HCT116 (cell line): ENCODE results near the gene MAML3. TPM values are rescaled to one million over a fixed set of nuclear protein-coding genes. Genes with fewer than 3 reads are reported as not detected.

Source experiments
- ATAC-seq: fragments of 200-7000 bp; cut with Tn5 transposase; 2 replicates; pipeline ENCODE4 v1.9.1; 2020; ENCODE audit warnings: mild to moderate bottlenecking, moderate library complexity
- BruUV-seq: library from RNA; stranded (reverse); fragments of 400-500 nt; replicated peaks from 2 replicates; lab custom pipeline; 2021; lab: Mats Ljungman, UMichigan
- CTCF ChIA-PET: fragments of 300-600 bp; sonication (Branson Sonifier 250); formaldehyde crosslinking; loops from one replicate; lab custom pipeline; 2021; ENCODE audit warnings: antibody characterized with exemption; lab: Charles Lee
- POLR2A ChIA-PET: fragments of 300-600, 350-600 bp; sonication (Branson Sonifier 250); formaldehyde crosslinking; loops from one replicate; lab custom pipeline; 2021; ENCODE audit warnings: antibody characterized with exemption; lab: Charles Lee
- RAD21 ChIA-PET, 2 experiments: fragments of 300-600 bp; sonication (Branson Sonifier 250); formaldehyde crosslinking; loops; one replicate each; lab custom pipeline; 2023; ENCODE audit warnings: low total read pairs in 2 of 2; ENCODE audit not compliant: uncharacterized antibody in 2 of 2, unreplicated experiment in 2 of 2, low non-redundant PET in 1 of 2; lab: Charles Lee
- DNase-seq: peaks from one replicate; pipeline ENCODE4 v3.0.0-alpha.2; 2010; ENCODE audit warnings: low read depth, low spot score
- H2AFZ ChIP-seq: fragments of 200-600 bp; shearing (Covaris generic), sonication (generic); 2 replicates; pipeline ENCODE4 v1.6.1; 2017; ENCODE audit warnings: low read depth, mixed run types, mixed read lengths, antibody characterized with exemption, low read length; ENCODE audit not compliant: poor library complexity, severe bottlenecking
- H3K27ac ChIP-seq: 2 replicates; pipeline ENCODE4 v1.5.1; 2012; ENCODE audit warnings: low read depth, low read length
- H3K27me3 ChIP-seq: fragments of 200-600 bp; sonication (generic); 2 replicates; pipeline ENCODE4 v1.6.1; 2016; ENCODE audit warnings: mixed run types, low read length, mixed read lengths; ENCODE audit not compliant: insufficient read depth
- H3K36me3 ChIP-seq, 2 experiments: fragments of 200-500 bp in 1 of 2; fragments of 200-600 bp in 1 of 2; sonication (Bioruptor generic) in 1 of 2; sonication (generic) in 1 of 2; 2 replicates each; pipeline versions ENCODE4 v1.5.1 to v1.6.1; 2014 to 2016; ENCODE audit warnings: low read length in 2 of 2, inconsistent platforms in 1 of 2, mixed read lengths in 1 of 2, mixed run types in 1 of 2; ENCODE audit not compliant: insufficient read depth in 2 of 2, control insufficient read depth in 1 of 2
- H3K4me1 ChIP-seq, 2 experiments: fragments of 200-600 bp in 1 of 2; sonication (generic) in 1 of 2; 2 replicates each; pipeline versions ENCODE4 v1.5.1 to v1.6.1; 2012 to 2017; ENCODE audit warnings: low read length in 2 of 2, inconsistent platforms in 1 of 2, mild to moderate bottlenecking in 1 of 2, mixed read lengths in 1 of 2, mixed run types in 1 of 2, moderate library complexity in 1 of 2; ENCODE audit not compliant: insufficient read depth in 2 of 2, control insufficient read depth in 1 of 2
- H3K4me2 ChIP-seq: fragments of 200-600 bp; sonication (generic); 2 replicates; pipeline ENCODE4 v1.6.1; 2017; ENCODE audit warnings: mixed run types, low read length, mixed read lengths
- H3K4me3 ChIP-seq, 2 experiments: fragments of 200-600 bp in 1 of 2; sonication (generic) in 1 of 2; replicated peaks in 1 of 2; 2 replicates each; pipeline ENCODE4 v1.5.1; 2011 to 2016; ENCODE audit warnings: low read length in 2 of 2, control low read depth in 1 of 2, low read depth in 1 of 2, mild to moderate bottlenecking in 1 of 2, mixed read lengths in 1 of 2, mixed run types in 1 of 2
- H3K79me2 ChIP-seq: fragments of 200-600 bp; sonication (generic); 2 replicates; pipeline ENCODE4 v1.6.1; 2017; ENCODE audit warnings: mild to moderate bottlenecking, mixed run types, low read length, moderate library complexity, mixed read lengths; ENCODE audit not compliant: insufficient read depth
- H3K9ac ChIP-seq: fragments of 200-600 bp; sonication (generic); 2 replicates; pipeline ENCODE4 v1.6.1; 2016; ENCODE audit warnings: low read length, mixed read lengths
- H3K9me2 ChIP-seq: fragments of 200-600 bp; sonication (generic), shearing (Covaris generic); 2 replicates; pipeline ENCODE4 v1.6.1; 2017; ENCODE audit warnings: mixed run types, mild to moderate bottlenecking, moderate library complexity; ENCODE audit not compliant: insufficient read depth
- H3K9me3 ChIP-seq, 2 experiments: fragments of 200-500 bp in 1 of 2; fragments of 200-600 bp in 1 of 2; sonication (Bioruptor generic) in 1 of 2; sonication (generic) in 1 of 2; 2 replicates each; pipeline ENCODE4 v1.6.1; 2014 to 2017; ENCODE audit warnings: low read length in 2 of 2, mixed read lengths in 2 of 2, inconsistent platforms in 1 of 2, low read depth in 1 of 2, mild to moderate bottlenecking in 1 of 2, mixed run types in 1 of 2, moderate library complexity in 1 of 2; ENCODE audit not compliant: control insufficient read depth in 1 of 2, insufficient read depth in 1 of 2
- H4K20me1 ChIP-seq: fragments of 200-600 bp; sonication (generic), shearing (Covaris generic); 2 replicates; pipeline ENCODE4 v1.6.1; 2017; ENCODE audit warnings: mixed run types, mild to moderate bottlenecking, moderate library complexity; ENCODE audit not compliant: insufficient read depth
- CBX3 ChIP-seq: IDR thresholded peaks from 2 replicates; pipeline ENCODE4 v1.6.1; 2012; ENCODE audit warnings: low read depth
- EGR1 ChIP-seq: IDR thresholded peaks from 2 replicates; pipeline ENCODE4 v1.6.1; 2012; ENCODE audit warnings: low read depth
- ELF1 ChIP-seq: IDR thresholded peaks from 2 replicates; pipeline ENCODE4 v1.6.1; 2012; ENCODE audit warnings: low read depth, borderline replicate concordance
- EZH2 ChIP-seq: fragments of 200-600 bp; sonication (generic); IDR thresholded peaks from 2 replicates; pipeline ENCODE4 v1.6.1; 2017; ENCODE audit warnings: antibody characterized with exemption, mixed run types
- EZH2phosphoT487 ChIP-seq: fragments of 200-600 bp; IDR thresholded peaks from 2 replicates; pipeline ENCODE4 v1.6.1; 2018; ENCODE audit warnings: antibody characterized with exemption, borderline replicate concordance
- FOSL1 ChIP-seq: IDR thresholded peaks from 2 replicates; pipeline ENCODE4 v1.6.1; 2012; ENCODE audit warnings: low read depth
- MAX ChIP-seq: IDR thresholded peaks from 2 replicates; pipeline ENCODE4 v1.6.1; 2012
- POLR2AphosphoS5 ChIP-seq: IDR thresholded peaks from 2 replicates; pipeline ENCODE4 v1.6.1; 2011; ENCODE audit warnings: mild to moderate bottlenecking, low read depth, low read length, moderate library complexity
- RAD21 ChIP-seq: IDR thresholded peaks from 2 replicates; pipeline ENCODE4 v1.6.1; 2012; ENCODE audit warnings: low read depth, mild to moderate bottlenecking
- SP1 ChIP-seq: IDR thresholded peaks from 2 replicates; pipeline ENCODE4 v1.6.1; 2012; ENCODE audit warnings: low read depth
- TCF7L2 ChIP-seq: IDR thresholded peaks from 2 replicates; pipeline ENCODE4 v1.7.0; 2011; ENCODE audit warnings: borderline replicate concordance, inconsistent platforms; ENCODE audit not compliant: insufficient read depth, insufficient read length; ENCODE audit errors: extremely low read depth
- YY1 ChIP-seq: IDR thresholded peaks from 2 replicates; pipeline ENCODE4 v1.6.1; 2011; ENCODE audit warnings: low read length, low read depth, moderate library complexity, mild to moderate bottlenecking; ENCODE audit not compliant: insufficient replicate concordance; ENCODE audit errors: extremely low read depth
- intact Hi-C: fragments of 100-400 bp; cut with micrococcal nuclease; formaldehyde crosslinking; loops from 2 replicates; pipeline ENCODE4 v1.10.0; 2022
- total RNA-seq: library from RNA; stranded (reverse); gene quantifications from one replicate; pipeline ENCODE4 v1.2.1, GENCODE V29; 2021; ENCODE audit not compliant: unreplicated experiment
- TF ChIP-seq, protein P1 (sequence below): IDR thresholded peaks from 2 replicates; pipeline ENCODE4 v1.6.1; 2011; ENCODE audit warnings: mild to moderate bottlenecking, low read length, moderate library complexity; ENCODE audit not compliant: insufficient replicate concordance; ENCODE audit errors: extremely low read depth
- TF ChIP-seq, protein P2 (sequence below): IDR thresholded peaks from 2 replicates; pipeline ENCODE4 v1.6.1; 2012; ENCODE audit warnings: low read depth
- TF ChIP-seq, protein P3 (sequence below), 3 experiments: fragments of 200-600 bp in 1 of 3; sonication (generic) in 1 of 3; IDR thresholded peaks in 2 of 3; conservative IDR thresholded peaks in 1 of 3; 2 replicates each; pipeline ENCODE4 v1.5.1; 2012 to 2017; ENCODE audit warnings: low read depth in 2 of 3, low read length in 2 of 3, antibody characterized with exemption in 1 of 3, borderline replicate concordance in 1 of 3, control low read depth in 1 of 3, mild to moderate bottlenecking in 1 of 3, mixed read lengths in 1 of 3, mixed run types in 1 of 3, moderate library complexity in 1 of 3; ENCODE audit not compliant: insufficient read depth in 1 of 3

Gene MAML3
- total RNA-seq, 1 experiment from 2014 or later: 3.1 TPM

DNA sequence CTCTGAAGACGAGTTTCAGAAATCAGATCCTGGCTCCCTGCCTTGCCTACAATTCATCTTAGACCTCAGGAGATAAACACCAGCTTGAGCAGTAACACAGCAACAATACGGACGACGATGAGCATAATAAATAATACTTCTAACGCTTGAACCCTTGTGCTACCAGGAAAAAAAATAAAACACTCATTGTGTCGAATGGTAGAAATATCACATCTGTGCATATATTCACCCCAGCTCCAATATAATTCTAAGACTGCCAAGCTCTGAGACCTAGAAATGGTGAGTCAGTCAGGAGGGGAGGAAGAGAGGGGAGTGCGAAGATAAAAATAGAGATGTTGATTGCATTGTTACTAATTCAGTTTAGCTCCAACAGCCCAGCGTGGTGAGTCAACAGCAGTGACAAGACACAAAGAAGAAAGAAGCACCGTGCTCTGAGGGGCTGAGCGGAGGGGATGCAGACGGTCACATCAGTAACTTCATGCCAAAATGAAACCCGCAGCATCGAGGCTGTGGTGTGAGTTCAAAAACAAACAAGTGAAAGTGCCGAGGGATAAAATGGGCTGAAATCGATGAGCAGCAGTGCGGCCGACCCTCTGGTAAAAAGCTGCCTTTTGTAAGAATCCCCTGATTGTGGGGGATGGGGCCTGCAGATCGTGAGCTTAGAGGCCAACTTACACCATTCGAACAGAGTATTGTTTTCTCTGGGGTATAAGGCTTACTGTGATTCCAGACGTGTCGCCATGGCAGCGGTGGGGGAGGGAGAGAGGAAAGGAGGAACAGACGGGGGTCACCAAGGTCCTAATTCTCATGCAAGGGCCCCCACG lies 338.0 kb downstream of the MAML3 start (continued):
- TF ChIP-seq EZH2: no peak
- TF ChIP-seq, protein P1, sequence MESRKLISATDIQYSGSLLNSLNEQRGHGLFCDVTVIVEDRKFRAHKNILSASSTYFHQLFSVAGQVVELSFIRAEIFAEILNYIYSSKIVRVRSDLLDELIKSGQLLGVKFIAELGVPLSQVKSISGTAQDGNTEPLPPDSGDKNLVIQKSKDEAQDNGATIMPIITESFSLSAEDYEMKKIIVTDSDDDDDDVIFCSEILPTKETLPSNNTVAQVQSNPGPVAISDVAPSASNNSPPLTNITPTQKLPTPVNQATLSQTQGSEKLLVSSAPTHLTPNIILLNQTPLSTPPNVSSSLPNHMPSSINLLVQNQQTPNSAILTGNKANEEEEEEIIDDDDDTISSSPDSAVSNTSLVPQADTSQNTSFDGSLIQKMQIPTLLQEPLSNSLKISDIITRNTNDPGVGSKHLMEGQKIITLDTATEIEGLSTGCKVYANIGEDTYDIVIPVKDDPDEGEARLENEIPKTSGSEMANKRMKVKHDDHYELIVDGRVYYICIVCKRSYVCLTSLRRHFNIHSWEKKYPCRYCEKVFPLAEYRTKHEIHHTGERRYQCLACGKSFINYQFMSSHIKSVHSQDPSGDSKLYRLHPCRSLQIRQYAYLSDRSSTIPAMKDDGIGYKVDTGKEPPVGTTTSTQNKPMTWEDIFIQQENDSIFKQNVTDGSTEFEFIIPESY: no peak
- TF ChIP-seq TCF7L2: no peak
- TF ChIP-seq SP1: no peak
- no peak for TF ChIP-seq EGR1
- no peak for TF ChIP-seq POLR2AphosphoS5
- TF ChIP-seq ELF1: no peak

GRCh38 chr4:139814323-139815015 lies 339.5 kb downstream of the MAML3 start:
- intact Hi-C loops: no loop called here
- no TSS peak for BruUV-seq
- DNase-seq: no peak
- TF ChIP-seq FOSL1: no peak
- TF ChIP-seq EZH2phosphoT487: no peak
- TF ChIP-seq, protein P2, sequence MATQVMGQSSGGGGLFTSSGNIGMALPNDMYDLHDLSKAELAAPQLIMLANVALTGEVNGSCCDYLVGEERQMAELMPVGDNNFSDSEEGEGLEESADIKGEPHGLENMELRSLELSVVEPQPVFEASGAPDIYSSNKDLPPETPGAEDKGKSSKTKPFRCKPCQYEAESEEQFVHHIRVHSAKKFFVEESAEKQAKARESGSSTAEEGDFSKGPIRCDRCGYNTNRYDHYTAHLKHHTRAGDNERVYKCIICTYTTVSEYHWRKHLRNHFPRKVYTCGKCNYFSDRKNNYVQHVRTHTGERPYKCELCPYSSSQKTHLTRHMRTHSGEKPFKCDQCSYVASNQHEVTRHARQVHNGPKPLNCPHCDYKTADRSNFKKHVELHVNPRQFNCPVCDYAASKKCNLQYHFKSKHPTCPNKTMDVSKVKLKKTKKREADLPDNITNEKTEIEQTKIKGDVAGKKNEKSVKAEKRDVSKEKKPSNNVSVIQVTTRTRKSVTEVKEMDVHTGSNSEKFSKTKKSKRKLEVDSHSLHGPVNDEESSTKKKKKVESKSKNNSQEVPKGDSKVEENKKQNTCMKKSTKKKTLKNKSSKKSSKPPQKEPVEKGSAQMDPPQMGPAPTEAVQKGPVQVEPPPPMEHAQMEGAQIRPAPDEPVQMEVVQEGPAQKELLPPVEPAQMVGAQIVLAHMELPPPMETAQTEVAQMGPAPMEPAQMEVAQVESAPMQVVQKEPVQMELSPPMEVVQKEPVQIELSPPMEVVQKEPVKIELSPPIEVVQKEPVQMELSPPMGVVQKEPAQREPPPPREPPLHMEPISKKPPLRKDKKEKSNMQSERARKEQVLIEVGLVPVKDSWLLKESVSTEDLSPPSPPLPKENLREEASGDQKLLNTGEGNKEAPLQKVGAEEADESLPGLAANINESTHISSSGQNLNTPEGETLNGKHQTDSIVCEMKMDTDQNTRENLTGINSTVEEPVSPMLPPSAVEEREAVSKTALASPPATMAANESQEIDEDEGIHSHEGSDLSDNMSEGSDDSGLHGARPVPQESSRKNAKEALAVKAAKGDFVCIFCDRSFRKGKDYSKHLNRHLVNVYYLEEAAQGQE: no peak
- no peak for TF ChIP-seq YY1
- TF ChIP-seq EZH2: no peak
- TF ChIP-seq RAD21: no peak
- no peak for TF ChIP-seq CBX3
- no peak for TF ChIP-seq POLR2AphosphoS5
- TF ChIP-seq MAX: no peak
- TF ChIP-seq, protein P3, sequence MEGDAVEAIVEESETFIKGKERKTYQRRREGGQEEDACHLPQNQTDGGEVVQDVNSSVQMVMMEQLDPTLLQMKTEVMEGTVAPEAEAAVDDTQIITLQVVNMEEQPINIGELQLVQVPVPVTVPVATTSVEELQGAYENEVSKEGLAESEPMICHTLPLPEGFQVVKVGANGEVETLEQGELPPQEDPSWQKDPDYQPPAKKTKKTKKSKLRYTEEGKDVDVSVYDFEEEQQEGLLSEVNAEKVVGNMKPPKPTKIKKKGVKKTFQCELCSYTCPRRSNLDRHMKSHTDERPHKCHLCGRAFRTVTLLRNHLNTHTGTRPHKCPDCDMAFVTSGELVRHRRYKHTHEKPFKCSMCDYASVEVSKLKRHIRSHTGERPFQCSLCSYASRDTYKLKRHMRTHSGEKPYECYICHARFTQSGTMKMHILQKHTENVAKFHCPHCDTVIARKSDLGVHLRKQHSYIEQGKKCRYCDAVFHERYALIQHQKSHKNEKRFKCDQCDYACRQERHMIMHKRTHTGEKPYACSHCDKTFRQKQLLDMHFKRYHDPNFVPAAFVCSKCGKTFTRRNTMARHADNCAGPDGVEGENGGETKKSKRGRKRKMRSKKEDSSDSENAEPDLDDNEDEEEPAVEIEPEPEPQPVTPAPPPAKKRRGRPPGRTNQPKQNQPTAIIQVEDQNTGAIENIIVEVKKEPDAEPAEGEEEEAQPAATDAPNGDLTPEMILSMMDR (IDR thresholded peaks at IDR 0.05 in 2 of 3, conservative IDR thresholded peaks at IDR 0.05 in 1 of 3; ENCODE audit: borderline replicate concordance in 1 of 3, insufficient read depth in 1 of 3, low read depth in 2 of 3, low read length in 2 of 3): no peak

More at GRCh38 chr4:139814323-139815015, 339.5 kb downstream of the MAML3 start:
- no peak for ATAC-seq
- Histone ChIP-seq H2AFZ (no peak overlapping the region), H3K27me3 (no peaks in the 10 kb centered on the region), H3K36me3 (no peaks in the 10 kb centered on the region), H3K4me1 (peaks cover 0 to 6% of the 10 kb centered on the region in 2 experiments; a peak in 1 of 4 replicates), H3K9me3 (peaks cover 0 to 4% of the 10 kb centered on the region in 2 experiments; a peak in 1 of 4 replicates), H3K79me2 (no peaks in the 10 kb centered on the region), H3K9ac (no peak overlapping the region), H4K20me1 (no peaks in the 10 kb centered on the region), H3K4me2 (no peak overlapping the region), H3K27ac (no peak overlapping the region), H3K9me2 (no peaks in the 10 kb centered on the region), H3K4me3 (no peak overlapping the region)
- RAD21 ChIA-PET: no interaction called here
- CTCF ChIA-PET: no interaction called here
- POLR2A ChIA-PET: no interaction called here
